ENCODE results near the gene DCAF5.

Gene DCAF5

DNA sequence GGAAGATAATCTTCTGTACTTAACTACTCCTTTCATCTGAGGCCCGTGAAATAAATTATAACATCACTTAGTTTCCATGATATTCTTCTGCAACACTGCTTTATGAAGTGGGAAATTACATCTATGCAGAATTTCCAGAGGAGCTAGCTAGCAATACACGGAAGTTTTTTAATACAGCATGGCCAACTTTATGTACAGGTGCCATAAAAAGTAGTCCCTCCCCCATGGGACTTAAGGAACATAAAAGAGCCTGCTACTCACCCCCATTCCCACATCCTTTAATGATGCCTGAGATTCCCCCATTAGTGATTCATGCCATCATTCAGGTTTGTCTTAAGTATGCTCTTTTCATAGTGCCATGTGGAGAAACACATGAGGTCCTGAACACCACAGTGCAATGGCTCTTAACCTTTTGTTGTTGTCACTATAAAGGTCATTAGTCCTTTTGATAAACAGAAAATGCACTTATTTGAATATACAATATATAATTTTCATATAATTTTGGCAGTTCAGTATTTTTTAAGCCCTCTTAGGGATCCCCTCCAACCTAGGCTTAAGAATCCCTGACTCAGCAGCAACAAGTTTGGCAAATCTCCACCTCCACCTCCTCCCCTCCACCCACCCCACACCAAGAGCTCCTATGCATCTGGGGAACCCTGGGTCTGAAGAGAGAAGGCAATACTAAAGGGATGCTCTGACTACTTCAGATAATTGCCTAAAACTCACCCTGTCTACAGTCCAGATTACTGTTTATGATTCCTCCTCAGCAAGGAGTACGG, 37.3 kb downstream of the DCAF5 start:
- no peaks in the 10 kb centered on the region for H3K4me1 ChIP-seq (ENCODE audit: insufficient read depth, low read length)
- H3K4me3 ChIP-seq (ENCODE audit: low read length), result no peak overlapping the region
- no peak overlapping the region for H3K9ac ChIP-seq (ENCODE audit: low read depth, low read length)
- no peaks in the 10 kb centered on the region for H3K27me3 ChIP-seq (ENCODE audit: insufficient read depth, low read length)
- H3K9me3 ChIP-seq (ENCODE audit: insufficient read depth, low read depth, low read length), result no peaks in the 10 kb centered on the region
- peaks cover 38% of the 10 kb centered on the region for H3K36me3 ChIP-seq (ENCODE audit: insufficient read depth, low read depth, low read length)
- H3K27ac ChIP-seq (ENCODE audit: low read length), result no peak overlapping the region

DNA sequence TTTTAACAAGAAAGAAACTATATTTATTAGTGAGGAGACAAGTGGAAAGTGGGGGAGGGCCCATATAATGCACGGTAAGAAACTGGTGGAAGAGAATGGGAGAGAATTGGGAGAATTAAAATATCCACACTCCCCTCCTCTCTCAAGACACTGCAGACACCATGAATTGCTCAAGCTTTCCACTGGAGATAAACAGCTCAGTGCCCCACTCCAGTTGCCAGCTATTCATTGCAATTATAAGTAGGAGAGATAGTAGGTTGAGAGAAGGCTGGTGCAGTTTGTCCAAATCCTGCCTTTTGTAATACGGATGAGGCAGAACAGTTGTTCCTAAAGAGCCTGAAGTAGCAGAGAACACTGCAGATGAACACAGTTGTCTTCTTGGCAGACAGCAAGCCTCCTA, 38.2 kb downstream of the DCAF5 start:
- H3K27ac ChIP-seq (ENCODE audit: low read length), result no peak overlapping the region
- H3K27me3 ChIP-seq (ENCODE audit: insufficient read depth, low read length), result no peaks in the 10 kb centered on the region
- peaks cover 40% of the 10 kb centered on the region for H3K36me3 ChIP-seq (ENCODE audit: insufficient read depth, low read depth, low read length)
- H3K4me3 ChIP-seq (ENCODE audit: low read length), result no peak overlapping the region
- no peaks in the 10 kb centered on the region for H3K9me3 ChIP-seq (ENCODE audit: insufficient read depth, low read depth, low read length)
- H3K4me1 ChIP-seq (ENCODE audit: insufficient read depth, low read length), result no peaks in the 10 kb centered on the region
- no peak overlapping the region for H3K9ac ChIP-seq (ENCODE audit: low read depth, low read length)

DNA sequence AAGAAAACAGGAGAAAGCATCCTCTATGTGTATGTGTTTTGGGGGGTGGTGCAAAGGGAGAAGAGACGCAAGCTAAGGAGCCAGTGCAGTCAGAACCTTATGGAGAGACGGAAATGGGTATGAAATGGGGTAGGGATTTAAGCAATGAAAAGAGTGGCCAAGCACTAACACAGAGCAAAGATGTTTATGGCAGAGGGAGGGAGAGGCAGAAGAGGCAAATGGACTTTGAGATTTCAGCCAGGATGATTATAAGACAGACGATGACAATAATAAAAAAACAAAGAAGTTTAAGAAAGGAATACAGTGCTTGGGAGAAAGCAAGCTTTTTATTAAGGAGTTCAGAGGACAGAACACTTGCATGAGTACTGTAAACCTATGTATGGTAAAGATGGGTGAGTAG, 44.6 kb downstream of the DCAF5 start:
- Histone ChIP-seq H3K9me3 (ENCODE audit: insufficient read depth, low read depth, low read length) (no peaks in the 10 kb centered on the region), H3K9ac (ENCODE audit: low read depth, low read length) (no peak overlapping the region), H3K4me3 (ENCODE audit: low read length) (no peak overlapping the region), H3K4me1 (ENCODE audit: insufficient read depth, low read length) (no peaks in the 10 kb centered on the region), H3K27ac (ENCODE audit: low read length) (no peak overlapping the region), H3K36me3 (ENCODE audit: insufficient read depth, low read depth, low read length) (peaks cover 18% of the 10 kb centered on the region), H3K27me3 (ENCODE audit: insufficient read depth, low read length) (no peaks in the 10 kb centered on the region)

GRCh38 chr14:69107407-69108003, 45.4 kb downstream of the DCAF5 start:
- no peaks in the 10 kb centered on the region for H3K9me3 ChIP-seq (ENCODE audit: insufficient read depth, low read depth, low read length)
- no peak overlapping the region for H3K27ac ChIP-seq (ENCODE audit: low read length)
- no peak overlapping the region for H3K4me3 ChIP-seq (ENCODE audit: low read length)

DNA sequence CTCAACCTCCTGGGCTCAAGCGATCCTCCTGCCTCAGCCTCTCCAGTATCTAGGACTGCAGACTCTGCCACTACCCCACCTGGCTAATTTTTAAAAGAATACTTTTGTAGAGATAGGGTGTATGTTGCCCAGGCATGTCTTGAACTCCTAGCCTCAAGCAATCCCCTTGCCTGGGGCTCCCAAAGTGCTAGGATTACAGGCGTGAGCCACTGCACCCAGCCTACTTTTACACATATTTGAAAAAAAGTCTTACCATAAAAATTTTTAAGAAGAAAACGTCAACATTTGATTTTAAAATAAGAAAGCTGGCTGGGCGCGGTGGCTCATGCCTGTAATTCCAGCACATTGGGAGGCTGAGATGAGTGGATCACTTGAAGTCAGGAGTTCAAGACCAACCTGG, 46.5 kb downstream of the DCAF5 start:
- Histone ChIP-seq H3K27me3 (ENCODE audit: insufficient read depth, low read length) (no peaks in the 10 kb centered on the region), H3K9me3 (ENCODE audit: insufficient read depth, low read depth, low read length) (no peaks in the 10 kb centered on the region), H3K4me3 (ENCODE audit: low read length) (no peak overlapping the region), H3K4me1 (ENCODE audit: insufficient read depth, low read length) (0 out of 2 replicates have a peak, but pooled peaks cover 1% of the 10 kb centered on the region), H3K36me3 (ENCODE audit: insufficient read depth, low read depth, low read length) (peaks cover 18% of the 10 kb centered on the region), H3K9ac (ENCODE audit: low read depth, low read length) (no peak overlapping the region), H3K27ac (ENCODE audit: low read length) (no peak overlapping the region)

More at GRCh38 chr14:69107407-69108003, 45.4 kb downstream of the DCAF5 start:
- H3K27me3 ChIP-seq (ENCODE audit: insufficient read depth, low read length), result no peaks in the 10 kb centered on the region
- peaks cover 25% of the 10 kb centered on the region for H3K36me3 ChIP-seq (ENCODE audit: insufficient read depth, low read depth, low read length)
- H3K9ac ChIP-seq (ENCODE audit: low read depth, low read length), result no peak overlapping the region
- no peaks in the 10 kb centered on the region for H3K4me1 ChIP-seq (ENCODE audit: insufficient read depth, low read length)

- Histone ChIP-seq H3K4me3 (ENCODE audit: low read length) (no peak overlapping the region), H3K9ac (ENCODE audit: low read depth, low read length) (no peak overlapping the region), H3K27me3 (ENCODE audit: insufficient read depth, low read length) (no peaks in the 10 kb centered on the region), H3K4me1 (ENCODE audit: insufficient read depth, low read length) (0 out of 2 replicates have a peak, but pooled peaks cover 3% of the 10 kb centered on the region), H3K9me3 (ENCODE audit: insufficient read depth, low read depth, low read length) (no peaks in the 10 kb centered on the region), H3K36me3 (ENCODE audit: insufficient read depth, low read depth, low read length) (peaks cover 18% of the 10 kb centered on the region), H3K27ac (ENCODE audit: low read length) (no peak overlapping the region)
These were observed 47.6 kb downstream of the DCAF5 start for GRCh38 chr14:69105326-69105725.

- Histone ChIP-seq H3K27ac (ENCODE audit: low read length) (no peak overlapping the region), H3K36me3 (ENCODE audit: insufficient read depth, low read depth, low read length) (peaks cover 11% of the 10 kb centered on the region; the same call in 1 of the 2 replicates), H3K27me3 (ENCODE audit: insufficient read depth, low read length) (no peaks in the 10 kb centered on the region)
These were observed 51.5 kb downstream of the DCAF5 start for GRCh38 chr14:69101331-69101826.

DNA sequence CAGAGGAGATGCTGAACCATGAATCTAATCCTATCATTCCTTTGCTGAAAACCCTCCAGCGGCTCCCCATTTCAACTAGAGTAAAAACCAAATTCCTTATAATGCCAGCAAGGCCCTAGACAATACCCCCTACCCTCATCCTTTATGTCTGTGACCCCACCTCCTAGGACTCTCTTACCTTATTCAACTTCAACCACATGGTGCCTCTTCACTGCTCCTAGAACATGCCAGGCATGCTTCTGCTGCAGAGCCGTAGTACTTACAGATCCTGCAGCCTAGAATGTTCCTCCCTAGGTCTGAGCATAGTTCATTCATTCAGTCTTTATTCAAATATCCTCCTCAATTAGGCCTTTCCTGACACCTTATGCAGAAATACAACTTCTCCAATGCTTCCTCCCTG, 54.9 kb downstream of the DCAF5 start:
- 0 out of 2 replicates have a peak, but pooled peaks cover 3% of the 10 kb centered on the region for H3K36me3 ChIP-seq (ENCODE audit: insufficient read depth, low read depth, low read length)
- peaks cover 21% of the 10 kb centered on the region for H3K4me1 ChIP-seq (ENCODE audit: insufficient read depth, low read length)
- H3K9ac ChIP-seq (ENCODE audit: low read depth, low read length), result no peak overlapping the region
- no peak overlapping the region for H3K4me3 ChIP-seq (ENCODE audit: low read length)
- H3K27me3 ChIP-seq (ENCODE audit: insufficient read depth, low read length), result no peaks in the 10 kb centered on the region
- H3K27ac ChIP-seq (ENCODE audit: low read length), result no peak overlapping the region
- H3K9me3 ChIP-seq (ENCODE audit: insufficient read depth, low read depth, low read length), result no peaks in the 10 kb centered on the region

More at GRCh38 chr14:69101331-69101826, 51.5 kb downstream of the DCAF5 start:
- H3K4me3 ChIP-seq (ENCODE audit: low read length), result no peak overlapping the region
- peaks cover 9% of the 10 kb centered on the region for H3K4me1 ChIP-seq (ENCODE audit: insufficient read depth, low read length)
- no peak overlapping the region for H3K9ac ChIP-seq (ENCODE audit: low read depth, low read length)
- no peaks in the 10 kb centered on the region for H3K9me3 ChIP-seq (ENCODE audit: insufficient read depth, low read depth, low read length)

DNA sequence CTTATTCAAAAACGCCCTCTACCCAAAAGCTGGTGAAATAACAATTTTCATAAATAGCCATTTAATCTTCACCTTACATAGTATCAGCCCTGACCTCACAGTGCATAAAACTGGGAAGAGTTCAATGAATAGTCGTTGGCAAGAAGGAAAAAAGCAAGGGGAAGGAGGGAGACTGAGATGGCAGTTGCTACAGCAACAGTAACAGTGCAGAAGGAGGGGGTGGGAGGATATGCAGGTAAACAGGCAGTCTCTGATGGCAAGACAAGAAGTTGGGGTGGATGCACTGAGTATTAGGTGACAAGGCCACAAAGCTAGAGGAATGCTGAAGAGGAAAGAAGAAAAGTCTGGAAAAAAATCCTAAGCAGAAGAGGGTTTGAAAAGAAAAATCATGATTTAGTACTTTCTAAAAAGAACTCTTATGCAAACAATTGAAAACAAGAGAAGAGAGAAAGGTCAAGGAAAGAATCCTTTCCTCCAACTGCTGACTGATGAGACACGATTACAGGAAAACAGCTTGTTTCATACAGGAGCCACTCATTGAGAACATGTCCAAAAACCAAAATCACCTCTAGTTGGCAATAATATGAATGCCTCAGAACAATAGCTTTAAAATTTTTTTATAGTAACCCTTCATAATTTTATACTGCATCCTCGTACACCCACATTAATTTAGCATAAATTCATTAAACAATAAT, 56.0 kb downstream of the DCAF5 start:
- H3K27ac ChIP-seq (ENCODE audit: low read length), result no peak overlapping the region

GRCh38 chr14:69096246-69096645, 56.7 kb downstream of the DCAF5 start:
- Histone ChIP-seq H3K9ac (ENCODE audit: low read depth, low read length) (no peak overlapping the region), H3K27ac (ENCODE audit: low read length) (no peak overlapping the region), H3K36me3 (ENCODE audit: insufficient read depth, low read depth, low read length) (peaks cover 6% of the 10 kb centered on the region; the same call in 1 of the 2 replicates), H3K9me3 (ENCODE audit: insufficient read depth, low read depth, low read length) (no peaks in the 10 kb centered on the region), H3K4me3 (ENCODE audit: low read length) (no peak overlapping the region), H3K27me3 (ENCODE audit: insufficient read depth, low read length) (no peaks in the 10 kb centered on the region), H3K4me1 (ENCODE audit: insufficient read depth, low read length) (peaks cover 18% of the 10 kb centered on the region)

More for the DNA sequence above, 56.0 kb downstream of the DCAF5 start:
- H3K9me3 ChIP-seq (ENCODE audit: insufficient read depth, low read depth, low read length), result no peaks in the 10 kb centered on the region
- H3K27me3 ChIP-seq (ENCODE audit: insufficient read depth, low read length), result no peaks in the 10 kb centered on the region
- H3K4me3 ChIP-seq (ENCODE audit: low read length), result no peak overlapping the region
- no peaks in the 10 kb centered on the region for H3K36me3 ChIP-seq (ENCODE audit: insufficient read depth, low read depth, low read length)
- no peak overlapping the region for H3K9ac ChIP-seq (ENCODE audit: low read depth, low read length)
- H3K4me1 ChIP-seq (ENCODE audit: insufficient read depth, low read length), result peaks cover 21% of the 10 kb centered on the region

DNA sequence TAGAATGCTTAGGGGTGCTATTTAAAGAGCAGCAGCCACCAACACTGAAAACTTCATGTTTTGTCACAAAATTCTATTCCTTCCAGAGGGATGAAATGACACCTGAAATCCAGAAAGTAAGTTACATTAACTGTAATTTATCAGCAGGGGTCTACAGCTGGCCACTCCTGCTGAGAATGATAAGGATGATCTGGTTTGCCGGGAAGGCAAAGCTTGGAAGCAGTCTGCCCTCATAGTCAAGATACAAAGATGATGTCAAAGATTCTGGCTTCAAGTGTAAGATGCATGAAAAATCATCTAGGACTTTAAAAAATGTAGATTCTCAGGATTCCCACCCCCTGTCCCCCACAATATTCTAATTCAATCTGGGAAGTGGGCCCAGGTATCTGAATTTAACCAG, 58.4 kb downstream of the DCAF5 start:
- no peaks in the 10 kb centered on the region for H3K27me3 ChIP-seq (ENCODE audit: insufficient read depth, low read length)
- peaks cover 22% of the 10 kb centered on the region; the same call in 1 of the 2 replicates for H3K36me3 ChIP-seq (ENCODE audit: insufficient read depth, low read depth, low read length)
- H3K9me3 ChIP-seq (ENCODE audit: insufficient read depth, low read depth, low read length), result no peaks in the 10 kb centered on the region
- no peak overlapping the region for H3K4me3 ChIP-seq (ENCODE audit: low read length)
- peaks cover 18% of the 10 kb centered on the region for H3K4me1 ChIP-seq (ENCODE audit: insufficient read depth, low read length)
- no peak overlapping the region for H3K9ac ChIP-seq (ENCODE audit: low read depth, low read length)
- H3K27ac ChIP-seq (ENCODE audit: low read length), result no peak overlapping the region

All from iPS-20b (cell line).